Measurements from ENCODE around the gene CENPO.

Gene CENPO

GRCh38 chr2:24863641-24864040 lies 70.4 kb downstream of the CENPO start:
- DNase-seq (ENCODE audit: low spot score) = no peak

GRCh38 chr2:24866946-24867345 lies 73.7 kb downstream of the CENPO start:
- no peak for DNase-seq (ENCODE audit: low spot score)

DNA sequence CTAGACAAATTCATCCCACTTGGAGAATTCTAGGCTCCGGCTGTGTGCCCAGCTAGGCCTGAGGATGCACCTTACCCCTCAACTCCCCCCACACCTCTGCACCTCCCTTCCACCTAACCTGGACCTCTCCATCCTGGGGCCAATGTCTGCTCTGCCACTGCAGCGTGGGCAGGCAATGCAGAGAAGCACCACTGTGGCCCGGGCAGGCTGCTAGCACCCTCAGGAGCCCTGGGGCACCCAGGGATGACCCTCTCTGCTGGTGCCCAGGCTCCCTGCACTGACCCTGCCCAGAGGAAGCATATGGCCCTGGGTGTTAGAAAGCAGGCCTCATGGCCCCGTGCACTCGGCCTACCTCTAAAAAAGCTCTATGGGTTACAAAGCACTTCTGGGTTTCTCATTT lies 77.2 kb downstream of the CENPO start:
- no peak for DNase-seq (ENCODE audit: low spot score)

DNA sequence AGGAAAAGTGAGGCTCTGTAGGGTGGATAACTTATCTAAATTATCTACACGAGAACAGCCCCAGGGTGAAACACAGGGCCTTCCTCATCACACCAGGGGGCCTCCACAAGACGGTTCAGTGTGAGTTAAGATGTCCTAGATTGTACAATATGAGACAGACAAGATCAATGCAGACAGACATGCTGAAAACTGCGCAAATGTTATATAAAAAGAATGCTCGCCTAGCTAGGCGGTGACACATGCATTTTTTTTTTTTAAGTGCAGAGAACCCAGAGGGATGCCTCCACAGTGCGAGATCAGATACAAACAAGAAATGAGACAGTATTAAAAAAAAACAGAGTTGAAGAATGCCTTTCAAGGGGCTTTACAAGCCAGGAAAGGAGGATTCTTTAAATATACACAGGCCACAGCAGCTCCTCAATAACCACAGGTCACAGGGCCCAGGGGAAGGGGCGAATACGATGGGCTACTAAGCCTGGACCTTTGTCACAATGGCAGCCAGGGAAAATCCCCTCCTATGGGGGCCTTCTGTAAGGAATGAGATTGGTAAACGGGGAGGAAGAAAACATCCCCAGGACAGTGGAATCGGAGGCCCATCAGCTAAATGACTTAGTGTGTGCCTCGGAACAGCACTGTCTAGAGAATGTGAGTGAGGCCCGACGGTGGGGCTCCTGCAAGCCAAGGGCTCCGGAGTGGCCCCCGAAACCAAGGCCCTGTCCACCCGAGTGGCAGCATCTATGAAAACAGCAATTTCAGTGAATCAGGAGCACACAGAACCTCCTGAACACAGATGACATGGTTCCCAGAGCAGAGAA lies 77.9 kb downstream of the CENPO start:
- DNase-seq (ENCODE audit: low spot score) = no peak

DNA sequence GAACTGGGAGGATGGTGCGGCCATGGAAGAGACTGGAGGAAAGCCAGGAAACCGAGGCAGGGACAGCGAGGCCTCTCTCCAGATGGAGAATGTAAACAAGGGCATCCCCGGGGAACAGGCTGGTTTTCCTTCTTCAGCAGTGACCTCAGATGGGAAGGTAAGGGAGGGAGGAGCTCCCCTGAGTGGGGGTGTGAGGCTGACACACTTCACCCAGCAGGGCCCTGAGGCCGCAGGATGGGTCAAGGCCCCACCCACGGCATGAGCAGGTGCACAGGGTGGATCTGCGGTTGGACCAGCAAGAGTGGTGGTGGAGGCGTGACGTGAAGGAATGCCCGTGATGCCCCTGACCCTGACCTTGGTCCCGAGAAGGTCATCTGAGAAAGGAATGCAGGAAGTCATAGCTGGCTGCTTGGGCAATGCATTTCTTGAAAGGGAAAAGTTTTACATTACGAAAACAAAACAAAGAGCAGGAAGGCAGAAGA lies 78.7 kb downstream of the CENPO start:
- no peak for DNase-seq (ENCODE audit: low spot score)
